GM18520 (cell line): ENCODE data around the gene NME3.
"Not testable (repeated sequence)": the region's sequence is repeated elsewhere in the genome, so short reads cannot be mapped to it uniquely, and the experiment has no call there.

Source experiments
- ATAC-seq: cut with Tn5 transposase; IDR thresholded peaks from one replicate; pipeline ENCODE4 v1.9.1; 2021; ENCODE audit not compliant: unreplicated experiment

NME3 gene

DNA sequence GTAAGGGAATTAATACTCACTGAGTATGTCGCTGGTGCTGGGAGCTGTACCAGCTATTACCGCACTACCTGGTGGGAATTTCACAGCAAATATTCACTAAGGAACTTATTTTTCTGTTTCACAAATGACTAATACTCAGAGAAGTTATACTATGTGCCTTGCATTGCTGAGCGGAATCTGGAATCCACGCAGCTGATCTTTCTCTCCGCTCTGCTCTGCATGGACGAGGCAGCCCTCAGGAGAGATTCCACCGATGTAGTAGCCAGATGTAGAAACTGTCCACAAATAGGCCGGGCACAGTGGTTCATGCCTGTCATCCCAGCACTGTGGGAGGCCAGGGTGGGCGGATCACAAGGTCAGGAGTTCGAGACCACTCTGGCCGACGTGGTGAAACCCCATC lies 17.1 kb downstream of the NME3 start:
- ATAC-seq, result no peak

DNA sequence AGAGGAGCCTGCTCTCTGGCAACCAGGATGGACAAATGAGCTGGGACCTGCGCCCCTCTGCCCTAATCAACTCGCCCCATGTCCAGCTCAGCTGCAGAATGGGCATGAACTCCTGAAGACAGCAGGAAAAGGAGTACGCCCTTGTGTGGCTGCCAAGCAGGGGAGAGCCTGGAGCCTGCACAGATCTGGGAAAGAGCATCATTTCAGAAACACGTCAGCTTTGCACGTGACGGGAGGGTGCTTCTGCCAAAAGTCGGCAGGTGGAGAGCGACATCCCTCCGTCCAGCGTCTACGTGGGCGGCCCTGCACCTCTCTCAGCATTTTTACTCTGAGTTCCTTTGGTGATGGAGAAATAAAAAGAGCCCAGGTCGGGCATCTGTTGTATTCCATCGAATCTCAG lies 18.5 kb downstream of the NME3 start:
- no peak for ATAC-seq

DNA sequence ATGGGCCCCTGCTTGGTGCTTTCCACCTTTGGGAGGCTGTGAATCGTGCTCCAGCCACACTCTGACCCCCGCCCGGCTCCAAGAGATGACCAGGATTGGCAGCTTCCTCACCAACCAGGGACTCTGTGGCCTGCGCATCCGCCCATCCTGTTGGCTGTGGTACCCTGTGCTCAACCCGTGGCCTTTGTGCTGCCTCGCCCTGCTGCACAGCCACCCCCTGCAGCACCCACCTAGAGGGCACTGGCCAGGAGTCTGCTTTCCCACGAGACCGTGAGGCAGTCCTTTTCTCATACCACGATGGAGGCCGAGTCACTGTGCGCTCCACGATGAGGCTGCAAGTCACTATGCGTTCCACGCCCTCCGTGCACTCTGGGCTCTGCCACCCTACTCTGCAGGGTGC lies 19.4 kb downstream of the NME3 start:
- ATAC-seq, result no peak

DNA sequence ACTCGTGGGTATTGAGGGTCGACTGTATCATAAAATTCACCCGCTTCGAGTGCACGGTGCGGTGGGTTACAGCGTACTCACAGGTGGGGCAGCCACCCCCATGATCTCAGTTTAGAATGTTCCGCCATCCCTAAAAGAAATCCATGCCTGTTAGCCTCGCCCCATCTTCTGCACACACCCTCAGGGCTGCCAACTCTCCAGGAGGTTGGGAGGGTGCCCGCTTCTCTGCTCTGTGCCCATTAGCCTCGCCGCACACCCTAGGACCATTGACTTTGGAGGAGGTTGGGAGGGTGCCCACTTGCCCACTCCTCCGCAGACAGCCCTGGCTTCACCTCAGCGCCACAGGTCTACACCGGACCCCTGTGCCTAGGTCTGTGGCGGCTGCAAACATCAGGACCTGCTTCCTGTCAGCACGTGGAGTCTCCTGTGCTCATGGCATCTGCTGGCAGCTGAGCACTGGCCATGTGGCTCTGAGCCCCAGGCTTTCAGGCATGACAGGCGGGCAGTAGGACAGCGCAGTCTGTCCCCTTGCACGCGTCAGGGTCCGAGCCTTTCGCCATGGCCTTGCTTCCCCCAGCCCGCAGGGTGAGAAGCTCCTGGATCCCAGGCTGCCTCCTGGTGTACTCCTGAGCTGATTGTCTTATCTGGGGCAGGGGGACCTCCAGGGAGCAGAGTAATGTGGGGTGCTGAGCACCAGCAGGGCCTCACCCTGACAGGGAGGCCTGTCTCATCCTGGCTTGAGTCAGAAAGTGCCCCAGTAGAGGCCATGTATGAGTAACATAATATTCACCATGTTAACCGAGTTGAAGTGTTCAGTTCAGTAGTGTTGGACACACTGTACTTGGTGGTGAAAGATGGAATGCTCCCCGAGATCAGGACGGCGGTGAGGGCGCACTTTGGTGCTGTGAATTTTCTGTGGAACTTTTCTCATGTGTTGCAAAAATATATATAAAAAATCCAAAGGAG lies 21.9 kb downstream of the NME3 start:
- ATAC-seq, result no peak

DNA sequence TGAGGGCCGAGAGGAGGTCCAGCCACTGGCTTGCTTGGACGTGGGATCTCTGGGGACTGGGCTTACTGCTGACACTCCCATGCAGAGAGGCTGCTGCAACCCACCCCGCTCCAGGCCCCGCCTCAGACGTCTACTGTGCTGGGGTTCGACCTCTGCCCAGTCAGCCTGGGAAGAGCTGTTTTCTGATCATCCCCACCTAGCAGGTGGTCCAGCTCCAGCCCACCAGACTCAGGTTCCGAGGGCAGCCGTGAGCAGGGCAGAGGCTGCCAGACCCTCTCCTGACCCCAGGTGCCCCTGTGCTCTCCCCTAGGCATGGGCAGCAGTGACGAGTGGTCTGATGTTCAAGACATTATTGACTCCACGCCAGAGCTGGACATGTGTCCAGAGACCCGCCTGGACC lies 23.4 kb downstream of the NME3 start:
- ATAC-seq, result no peak

DNA sequence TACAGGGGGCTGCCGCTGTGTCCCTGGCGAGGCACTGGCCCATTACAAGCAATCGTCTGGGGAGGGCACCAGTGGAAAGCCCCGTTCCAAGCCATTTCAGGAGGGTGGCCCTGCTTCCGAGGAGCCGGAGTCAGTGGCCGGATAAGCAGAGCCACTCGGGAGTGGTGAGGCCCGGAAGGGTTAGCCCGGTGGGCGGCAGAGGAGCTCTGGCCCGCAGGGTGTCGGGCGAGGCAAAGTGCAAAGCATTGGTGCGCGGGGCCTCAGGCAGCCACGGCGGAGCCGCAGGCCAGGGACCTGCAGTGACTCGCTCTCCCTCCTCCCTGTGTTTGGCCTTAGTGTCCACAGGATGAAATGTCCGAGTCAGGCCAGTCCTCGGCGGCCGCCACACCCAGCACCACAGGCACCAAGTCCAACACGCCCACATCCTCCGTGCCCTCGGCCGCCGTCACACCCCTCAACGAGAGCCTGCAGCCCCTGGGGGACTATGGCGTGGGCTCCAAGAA lies 24.6 kb downstream of the NME3 start:
- ATAC-seq, result no peak

DNA sequence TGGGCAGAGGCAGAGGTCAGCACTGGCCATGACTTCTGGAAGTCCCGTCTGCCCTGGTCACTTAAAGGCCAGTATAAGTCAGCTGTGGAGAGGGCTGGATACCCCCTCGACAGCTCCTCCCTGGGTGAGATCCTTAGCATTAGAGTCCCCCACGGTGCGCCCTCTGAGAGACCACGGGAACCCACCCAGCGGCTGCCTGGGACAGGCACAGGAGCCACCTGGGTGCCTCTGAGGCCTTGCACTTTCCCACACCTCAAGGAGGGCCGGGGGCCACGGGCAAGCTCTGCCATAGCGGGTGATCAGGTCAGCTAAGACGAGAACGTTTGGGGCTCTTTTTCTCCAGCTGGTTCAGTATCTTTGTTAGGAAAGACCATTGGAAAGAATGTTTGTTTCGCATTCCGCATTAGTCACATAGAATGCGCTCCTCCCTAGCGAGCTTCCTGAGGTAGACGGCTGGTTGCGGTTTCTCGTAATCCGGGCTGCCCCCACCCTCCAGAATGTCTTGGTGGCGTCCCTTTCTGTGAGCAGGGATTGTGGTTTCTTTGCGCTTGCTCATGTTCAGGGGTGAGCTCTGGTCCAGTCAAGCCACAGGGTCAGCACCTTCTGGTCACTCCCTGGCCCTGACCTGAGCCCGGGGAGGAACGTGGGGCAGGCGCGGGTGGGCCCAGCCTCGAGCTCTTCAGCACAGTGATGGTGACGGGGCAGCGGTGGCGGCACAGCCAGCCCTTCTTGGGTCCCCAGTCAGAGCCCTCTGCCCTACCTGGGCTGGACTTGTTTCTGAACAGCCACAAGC lies 25.2 kb downstream of the NME3 start:
- no peak for ATAC-seq

DNA sequence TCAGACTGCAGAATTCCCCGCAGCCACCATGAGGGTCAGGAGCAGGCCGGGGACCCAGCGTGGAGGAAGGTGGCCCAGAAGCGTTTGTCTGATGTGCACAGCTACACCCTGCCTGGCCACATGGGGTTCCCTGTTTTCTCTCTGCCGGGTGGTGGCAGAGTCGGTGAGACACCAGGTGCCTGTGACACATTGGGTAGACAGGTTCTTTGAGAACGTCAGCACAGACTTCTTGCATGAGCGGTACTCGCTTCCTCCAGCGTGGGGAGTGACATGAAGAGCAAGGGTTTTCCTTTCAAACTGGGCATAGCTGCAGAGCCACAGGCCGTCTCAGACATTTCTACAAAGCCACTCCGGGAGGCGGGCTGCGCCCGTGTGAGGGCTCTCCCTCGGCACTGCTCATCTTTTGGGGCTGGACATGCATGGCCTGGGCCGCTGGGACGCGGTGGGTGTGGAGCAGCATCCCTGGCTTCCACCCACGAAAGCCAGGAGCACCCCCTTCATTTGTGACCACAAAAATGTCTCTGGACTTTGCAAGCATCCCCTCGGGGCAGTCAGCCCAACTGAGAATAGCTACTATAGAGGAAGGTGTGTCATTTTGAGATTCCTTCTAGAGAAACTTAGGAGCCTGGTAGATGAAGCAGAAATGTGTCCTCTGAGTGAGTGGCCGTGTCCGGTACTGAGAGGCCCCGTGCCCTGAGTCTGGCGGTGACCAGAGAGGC lies 26.0 kb downstream of the NME3 start:
- no peak for ATAC-seq

DNA sequence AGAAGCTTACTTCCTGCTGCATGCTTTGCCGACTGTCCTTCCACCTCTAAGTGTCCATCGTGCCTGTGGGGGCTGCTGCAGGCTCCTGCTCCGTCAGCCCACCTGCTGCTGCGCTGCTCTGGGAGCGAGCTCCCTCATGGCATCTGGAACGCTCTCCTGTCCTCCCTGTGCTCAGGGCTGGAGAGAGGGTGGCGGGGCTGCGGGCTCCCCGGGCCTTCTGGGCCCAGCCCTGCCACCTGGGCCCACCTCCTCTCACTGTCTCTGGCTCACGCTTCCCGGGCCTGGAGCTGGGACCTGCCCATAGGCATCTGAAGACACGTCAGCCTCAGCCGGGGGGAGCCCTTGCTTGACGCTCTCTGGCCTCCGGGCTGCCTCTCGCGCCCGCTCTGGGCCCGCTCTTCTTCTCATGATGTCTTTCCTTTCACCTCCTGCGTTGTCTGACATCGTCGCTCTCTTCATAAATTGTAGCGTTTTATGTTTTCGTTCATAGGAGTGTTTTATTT lies 27.0 kb downstream of the NME3 start:
- no peak for ATAC-seq

DNA sequence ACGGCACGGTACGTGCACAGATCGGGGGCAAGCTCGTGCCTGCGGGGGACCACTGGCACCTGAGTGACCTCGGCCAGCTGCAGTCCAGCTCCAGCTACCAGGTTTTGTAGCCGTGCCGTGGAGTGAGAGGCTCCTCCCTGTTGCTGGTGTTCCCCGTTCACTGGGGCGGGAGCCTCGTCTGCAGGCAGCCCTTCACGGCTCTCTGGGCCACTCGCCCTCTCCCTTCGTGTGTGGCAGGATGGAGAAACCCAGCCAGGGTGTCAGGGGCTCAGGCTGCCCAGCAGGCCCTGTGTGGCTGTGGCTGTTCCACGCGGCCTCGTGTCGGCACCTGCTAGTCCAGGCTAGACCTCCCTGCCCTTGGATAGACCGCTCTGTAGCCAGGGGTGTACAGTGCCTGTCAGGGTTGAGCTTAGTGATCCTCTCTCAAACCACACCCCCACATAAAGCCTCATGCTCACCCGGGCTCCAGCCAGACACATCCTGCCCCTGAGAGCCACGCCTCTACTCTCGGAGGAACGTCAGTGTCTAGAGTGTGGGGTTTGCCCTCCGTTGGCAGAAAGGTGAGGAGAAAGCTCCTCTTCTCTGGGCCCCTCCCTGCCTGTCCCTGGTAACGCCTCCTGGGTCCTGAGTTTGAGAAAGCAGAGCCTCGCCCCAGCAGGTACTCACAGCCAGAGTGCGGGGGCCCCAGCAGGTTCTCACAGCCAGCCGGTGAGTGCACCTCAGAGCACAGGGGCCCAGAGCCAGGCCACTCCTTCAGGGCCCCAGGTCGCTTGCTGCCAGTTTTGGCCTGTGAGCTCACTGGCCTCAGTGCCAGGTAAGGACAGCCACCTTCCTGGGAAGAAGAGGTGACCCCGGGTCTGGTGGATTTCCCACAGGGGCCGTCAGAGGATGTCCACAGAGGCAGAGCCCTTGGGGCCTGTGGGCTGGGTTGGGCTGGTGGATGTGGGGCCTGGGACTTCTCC lies 27.7 kb downstream of the NME3 start:
- ATAC-seq, result no peak

DNA sequence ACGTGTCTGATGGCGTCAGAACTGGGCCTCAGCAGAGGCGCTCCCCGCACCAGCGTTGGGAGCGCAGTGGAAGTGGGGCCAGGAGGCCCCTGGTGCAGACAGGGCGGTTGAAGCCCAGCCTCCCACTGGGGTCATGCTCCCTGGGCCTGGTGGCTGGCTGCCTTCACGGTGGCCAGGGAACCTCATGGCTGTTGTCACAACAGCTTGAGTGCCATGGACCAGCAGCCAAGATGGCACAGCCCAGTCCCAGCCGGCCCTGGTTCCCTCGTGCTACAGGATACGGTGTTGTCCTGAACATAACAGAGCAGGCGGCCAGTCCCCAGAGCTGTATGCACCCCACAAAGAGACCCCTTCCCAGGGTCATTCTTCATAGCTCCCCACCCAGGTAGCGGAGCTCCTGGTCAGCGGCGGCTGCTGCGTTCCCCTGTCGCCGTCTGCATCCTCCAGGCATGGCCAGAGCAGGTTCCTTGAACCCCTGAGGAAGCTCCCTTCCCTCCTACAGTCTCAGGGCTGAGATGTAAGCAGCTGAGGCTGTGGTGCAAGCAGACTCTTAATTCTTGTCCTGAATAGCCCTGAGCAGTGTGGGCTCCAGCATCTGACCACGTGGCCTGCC lies 29.7 kb downstream of the NME3 start:
- ATAC-seq, result no peak

DNA sequence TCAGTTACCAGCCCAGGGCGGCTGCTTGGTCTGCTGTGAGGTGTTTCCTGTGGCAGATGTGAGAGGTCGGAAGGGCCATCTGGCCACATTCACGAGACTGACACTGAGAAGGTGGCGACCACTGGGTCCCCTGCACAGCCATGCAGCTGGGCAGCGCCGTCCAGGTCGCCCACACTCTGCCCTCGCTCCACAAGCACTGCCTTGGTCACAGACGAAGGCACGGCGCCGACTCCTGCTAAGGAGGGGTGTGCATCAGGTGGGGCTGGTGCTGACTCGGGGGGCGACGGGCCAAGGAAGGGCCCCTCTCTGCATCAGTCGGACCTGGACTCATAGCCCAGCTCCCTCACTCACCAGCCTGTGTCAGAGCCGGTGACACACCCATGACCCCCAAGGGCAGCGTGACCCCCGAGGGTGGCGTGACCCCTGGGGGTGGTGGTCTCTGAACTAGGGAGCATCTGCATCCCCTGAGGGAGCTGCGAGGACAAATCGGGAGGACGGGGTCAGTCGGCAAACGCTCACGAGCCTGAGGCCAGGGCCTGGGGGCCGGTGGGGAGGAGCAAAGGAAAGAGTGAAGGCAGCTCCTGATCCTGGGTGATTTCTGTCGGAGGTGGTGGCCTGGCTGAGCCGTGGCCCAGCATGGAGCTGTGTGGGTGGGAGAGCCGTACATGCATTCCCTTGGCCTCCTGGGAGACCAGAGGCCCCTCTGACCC lies 30.4 kb downstream of the NME3 start:
- no peak for ATAC-seq

DNA sequence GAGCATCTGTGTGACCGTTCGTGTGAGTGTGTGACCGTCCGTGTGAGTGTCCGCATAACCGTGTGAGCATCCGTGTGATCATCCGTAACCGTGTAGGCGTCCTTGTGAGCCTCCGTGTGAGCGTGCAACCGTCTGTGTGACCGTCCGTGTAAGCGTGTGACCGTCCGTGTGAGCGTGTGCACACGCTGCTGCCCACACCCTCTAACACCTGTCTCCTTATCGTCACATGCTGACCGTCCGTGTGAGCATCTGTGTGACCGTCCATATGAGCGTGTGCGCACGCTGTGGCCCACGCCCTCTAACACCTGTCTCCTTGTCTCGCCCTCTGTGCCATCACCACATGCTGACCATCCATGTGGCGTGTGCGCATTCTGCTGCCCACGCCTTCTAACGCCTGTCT lies 31.1 kb downstream of the NME3 start:
- ATAC-seq, result no peak

DNA sequence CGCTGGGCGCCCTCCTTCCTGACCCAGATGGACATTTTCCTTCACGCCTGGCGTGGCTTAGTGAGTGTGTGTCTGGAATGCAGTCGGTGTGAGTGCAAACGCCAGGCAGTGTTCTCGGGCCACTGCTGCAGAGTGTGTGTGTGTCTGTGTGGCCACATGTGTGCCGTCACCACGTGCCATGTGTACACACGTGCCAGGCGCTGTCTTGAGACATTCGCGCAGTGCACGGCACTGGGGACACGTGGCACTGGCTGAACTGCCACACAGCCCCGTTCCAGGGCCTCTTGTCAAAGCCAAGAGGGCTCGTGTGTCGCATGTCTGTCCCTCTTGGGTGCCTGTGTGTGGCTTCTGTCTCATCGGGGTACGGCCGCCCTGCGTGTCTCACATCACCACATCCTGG lies 36.5 kb downstream of the NME3 start:
- no peak for ATAC-seq

DNA sequence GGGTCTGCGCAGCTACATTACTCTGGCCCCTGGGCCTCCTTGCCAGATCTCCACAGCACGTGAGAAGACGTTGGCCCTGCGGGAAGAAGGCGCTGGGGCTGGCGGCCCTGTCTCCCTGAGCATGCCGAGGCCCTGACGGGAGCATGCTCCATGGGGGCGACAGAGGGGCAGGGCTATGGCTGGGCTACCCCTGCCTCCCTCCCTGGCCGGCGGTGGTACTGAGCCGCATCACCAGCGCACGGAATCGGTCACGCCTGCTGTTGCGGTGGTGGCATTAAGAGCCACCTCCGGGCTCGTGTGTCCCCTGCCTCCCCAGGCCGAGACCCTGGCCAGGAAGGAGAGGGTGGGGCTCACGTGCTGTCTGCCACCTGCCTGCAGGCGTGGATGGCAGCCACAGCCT lies 37.2 kb downstream of the NME3 start:
- no peak for ATAC-seq

DNA sequence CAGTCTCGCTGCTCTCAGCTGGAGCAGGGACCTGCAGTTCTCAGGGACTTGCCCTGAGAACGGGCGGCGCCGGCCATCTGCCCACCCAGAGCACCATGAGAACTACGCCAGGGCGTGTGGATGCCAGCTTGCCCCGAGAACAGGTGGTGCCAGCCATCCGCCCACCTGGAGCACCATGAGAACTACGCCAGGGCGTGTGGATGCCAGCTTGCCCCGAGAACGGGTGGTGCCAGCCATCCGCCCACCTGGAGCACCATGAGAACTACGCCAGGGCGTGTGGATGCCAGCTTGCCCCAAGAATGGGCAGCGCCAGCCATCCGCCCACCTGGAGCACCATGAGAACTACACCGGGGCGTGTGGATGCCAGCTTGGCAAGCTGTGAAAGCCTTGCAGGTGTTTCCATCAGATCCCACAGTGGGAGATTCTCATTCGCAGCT lies 38.8 kb downstream of the NME3 start:
- ATAC-seq, result not testable (repeated sequence)

DNA sequence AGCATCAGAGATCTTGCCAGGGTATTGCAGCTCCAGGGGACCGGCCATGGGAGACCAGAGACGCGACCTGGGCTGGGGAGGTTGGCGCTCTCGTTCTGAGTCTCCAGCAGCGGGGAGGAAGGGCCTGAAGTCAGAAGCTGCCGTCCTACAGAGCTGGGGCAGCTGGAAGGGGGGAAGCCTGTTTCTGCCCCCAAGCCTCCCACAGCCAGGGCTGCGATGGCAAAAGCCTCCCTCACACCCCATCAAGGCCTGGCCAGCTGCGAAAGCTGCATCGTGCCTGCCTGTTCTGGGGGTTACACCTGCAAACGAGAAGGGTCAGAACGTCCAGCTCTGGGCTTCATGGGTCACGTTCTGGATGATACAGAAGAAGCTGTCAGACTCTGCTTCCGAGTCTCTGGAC lies 39.3 kb downstream of the NME3 start:
- no peak for ATAC-seq

DNA sequence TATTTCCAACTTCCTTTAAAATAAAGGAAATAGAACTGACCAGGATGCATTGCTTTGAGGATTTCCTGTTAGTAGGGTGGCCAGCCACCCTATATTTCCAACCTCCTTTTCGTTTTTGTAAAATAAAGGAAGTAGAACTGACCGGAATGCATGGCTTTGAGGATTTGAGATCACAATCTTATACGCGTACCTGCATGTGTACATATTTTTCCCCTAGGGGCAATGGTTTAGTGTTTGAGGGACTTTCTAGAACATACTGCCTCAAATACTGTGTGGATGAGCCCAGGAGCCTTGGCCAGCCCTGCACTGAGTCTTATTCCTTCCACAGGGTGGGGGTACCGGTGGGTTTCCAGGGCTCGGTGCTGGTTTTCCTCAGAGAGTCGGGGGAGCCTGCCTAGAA lies 39.7 kb downstream of the NME3 start:
- ATAC-seq, result no peak

DNA sequence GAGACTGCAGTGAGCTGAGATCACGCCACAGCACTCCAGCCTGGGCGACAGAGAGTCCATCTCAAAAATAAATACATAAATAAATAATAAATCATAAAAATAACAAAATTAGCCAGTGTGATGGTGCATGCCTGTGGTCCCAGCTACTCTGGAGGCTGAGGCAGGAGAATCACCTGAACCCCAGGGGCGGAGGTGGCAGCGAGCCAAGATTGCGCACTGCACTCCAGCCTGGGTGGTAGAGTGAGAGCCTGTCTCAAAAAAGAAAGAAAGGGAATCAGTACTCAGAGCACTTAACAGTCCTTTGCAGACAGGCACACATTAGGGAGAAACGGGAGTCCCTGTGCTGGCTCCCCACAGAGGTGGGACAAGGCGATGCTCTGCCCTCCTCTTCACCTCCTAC lies 40.3 kb downstream of the NME3 start:
- no peak for ATAC-seq
